Activated CD4-positive, alpha-beta memory T cell treated with anti-CD3 and anti-CD28 coated beads for 36 hours (primary cell): Measurements from ENCODE around the gene TCTN3. TPM values are rescaled to one million over a fixed set of nuclear protein-coding genes. Genes with fewer than 3 reads are reported as not detected.

Source experiments
- CTCF ChIA-PET: fragments of 350-600 bp; sonication (Branson Sonifier 250); formaldehyde crosslinking; loops from one replicate; lab custom pipeline; 2021; ENCODE audit warnings: antibody characterized with exemption, inconsistent platforms; lab: Charles Lee
- POLR2A ChIA-PET: fragments of 350-600 bp; sonication (Branson Sonifier 250); formaldehyde crosslinking; loops from one replicate; lab custom pipeline; 2021; ENCODE audit warnings: antibody characterized with exemption; lab: Charles Lee
- DNase-seq: peaks from one replicate; pipeline ENCODE4 v3.0.0-alpha.2; 2020
- H3K27ac Mint-ChIP-seq: one replicate; pipeline ENCODE4 v1.8.0; 2021; ENCODE audit warnings: mixed read lengths
- H3K27me3 Mint-ChIP-seq: one replicate; pipeline ENCODE4 v1.8.0; 2021; ENCODE audit warnings: mixed read lengths
- H3K36me3 Mint-ChIP-seq: one replicate; pipeline ENCODE4 v1.8.0; 2021; ENCODE audit warnings: mixed read lengths
- H3K4me1 Mint-ChIP-seq: one replicate; pipeline ENCODE4 v1.8.0; 2021; ENCODE audit warnings: low read depth, mixed read lengths
- H3K4me3 Mint-ChIP-seq: one replicate; pipeline ENCODE4 v1.8.0; 2021; ENCODE audit warnings: mild to moderate bottlenecking, mixed read lengths
- H3K9me3 Mint-ChIP-seq: one replicate; pipeline ENCODE4 v1.8.0; 2021; ENCODE audit warnings: mixed read lengths
- intact Hi-C: fragments of 100-400 bp; cut with micrococcal nuclease; formaldehyde crosslinking; loops from one replicate; pipeline ENCODE4 v1.15.1; 2023
- total RNA-seq, 2 experiments: library from RNA; stranded (reverse); gene quantifications; one replicate each; pipeline ENCODE4 v1.2.3, GENCODE V29; 2021

The TCTN3 gene
- total RNA-seq, 2 experiments from 2014 or later: 22.9 to 26.3 TPM

GRCh38 chr10:95618101-95618500 lies 75.6 kb downstream of the TCTN3 start:
- no peaks in the 10 kb centered on the region for H3K27me3 Mint-ChIP-seq
- ChIA-PET CTCF (no interaction called here), POLR2A (no interaction called here)
- H3K4me1 Mint-ChIP-seq: no peaks in the 10 kb centered on the region
- no peak for DNase-seq
- no peak overlapping the region for H3K4me3 Mint-ChIP-seq
- no peak overlapping the region for H3K27ac Mint-ChIP-seq
- H3K36me3 Mint-ChIP-seq: peaks cover 61% of the 10 kb centered on the region
- intact Hi-C loops: no loop called here
- H3K9me3 Mint-ChIP-seq: no peaks in the 10 kb centered on the region

GRCh38 chr10:95616446-95616845 lies 77.3 kb downstream of the TCTN3 start:
- POLR2A ChIA-PET: no interaction called here
- H3K36me3 Mint-ChIP-seq: peaks cover 57% of the 10 kb centered on the region
- no peaks in the 10 kb centered on the region for H3K9me3 Mint-ChIP-seq
- no peaks in the 10 kb centered on the region for H3K27me3 Mint-ChIP-seq
- no peak overlapping the region for H3K4me3 Mint-ChIP-seq
- H3K27ac Mint-ChIP-seq: no peak overlapping the region
- no peak for DNase-seq
- H3K4me1 Mint-ChIP-seq: no peaks in the 10 kb centered on the region
- intact Hi-C loops: no loop called here
- CTCF ChIA-PET: interaction anchor here (1.4 kb wide), 1 partner anchor 19 kb away, joined by 3 read pairs; no protein-coding TSS in a partner anchor

Other genes with a start within 250 kb of the TCTN3 start
- 1 to 10 TPM; 1.5 to 1.8 TPM for gene SORBS1, start 132.6 kb downstream of the TCTN3 start, total RNA-seq
- 10 to 100 TPM; 68.6 to 69.5 TPM for gene ALDH18A1, start 37.2 kb downstream of the TCTN3 start, total RNA-seq
- gene ENTPD1, start 62.2 kb upstream of the TCTN3 start, total RNA-seq: 1 to 10 TPM; 2.5 to 2.8 TPM
- under 1 TPM in 1 of 2 experiments, not detected in 1; 0.15 TPM for gene CC2D2B, start 214.0 kb upstream of the TCTN3 start, total RNA-seq